ENCODE data around the gene TOM1L1.

Gene TOM1L1

DNA sequence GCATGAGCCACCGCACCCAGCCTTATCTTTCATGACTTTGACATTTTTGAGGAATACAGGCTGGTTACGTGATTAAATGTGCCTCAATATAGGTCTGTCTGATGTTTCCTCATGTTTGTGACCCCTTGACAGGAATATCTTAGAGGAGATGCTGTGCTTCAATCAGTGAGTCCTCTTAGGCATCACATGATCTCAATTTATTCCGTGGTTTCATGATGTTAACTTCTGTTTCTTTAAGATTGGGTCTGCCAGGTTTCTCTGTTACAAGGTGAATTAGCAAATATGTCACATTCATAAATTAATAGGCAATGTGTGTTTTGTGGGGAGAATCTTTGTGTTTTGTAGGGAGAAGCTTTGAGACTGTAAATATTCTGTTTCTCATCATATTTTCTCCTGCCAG is 71.2 kb downstream of the TOM1L1 start:
- DNase-seq (ENCODE audit: extremely low read depth, low read depth), result no peak
- TF ChIP-seq, protein P1, sequence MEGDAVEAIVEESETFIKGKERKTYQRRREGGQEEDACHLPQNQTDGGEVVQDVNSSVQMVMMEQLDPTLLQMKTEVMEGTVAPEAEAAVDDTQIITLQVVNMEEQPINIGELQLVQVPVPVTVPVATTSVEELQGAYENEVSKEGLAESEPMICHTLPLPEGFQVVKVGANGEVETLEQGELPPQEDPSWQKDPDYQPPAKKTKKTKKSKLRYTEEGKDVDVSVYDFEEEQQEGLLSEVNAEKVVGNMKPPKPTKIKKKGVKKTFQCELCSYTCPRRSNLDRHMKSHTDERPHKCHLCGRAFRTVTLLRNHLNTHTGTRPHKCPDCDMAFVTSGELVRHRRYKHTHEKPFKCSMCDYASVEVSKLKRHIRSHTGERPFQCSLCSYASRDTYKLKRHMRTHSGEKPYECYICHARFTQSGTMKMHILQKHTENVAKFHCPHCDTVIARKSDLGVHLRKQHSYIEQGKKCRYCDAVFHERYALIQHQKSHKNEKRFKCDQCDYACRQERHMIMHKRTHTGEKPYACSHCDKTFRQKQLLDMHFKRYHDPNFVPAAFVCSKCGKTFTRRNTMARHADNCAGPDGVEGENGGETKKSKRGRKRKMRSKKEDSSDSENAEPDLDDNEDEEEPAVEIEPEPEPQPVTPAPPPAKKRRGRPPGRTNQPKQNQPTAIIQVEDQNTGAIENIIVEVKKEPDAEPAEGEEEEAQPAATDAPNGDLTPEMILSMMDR (IDR thresholded peaks at IDR 0.05; ENCODE audit: low read depth, low read length), result no peak

DNA sequence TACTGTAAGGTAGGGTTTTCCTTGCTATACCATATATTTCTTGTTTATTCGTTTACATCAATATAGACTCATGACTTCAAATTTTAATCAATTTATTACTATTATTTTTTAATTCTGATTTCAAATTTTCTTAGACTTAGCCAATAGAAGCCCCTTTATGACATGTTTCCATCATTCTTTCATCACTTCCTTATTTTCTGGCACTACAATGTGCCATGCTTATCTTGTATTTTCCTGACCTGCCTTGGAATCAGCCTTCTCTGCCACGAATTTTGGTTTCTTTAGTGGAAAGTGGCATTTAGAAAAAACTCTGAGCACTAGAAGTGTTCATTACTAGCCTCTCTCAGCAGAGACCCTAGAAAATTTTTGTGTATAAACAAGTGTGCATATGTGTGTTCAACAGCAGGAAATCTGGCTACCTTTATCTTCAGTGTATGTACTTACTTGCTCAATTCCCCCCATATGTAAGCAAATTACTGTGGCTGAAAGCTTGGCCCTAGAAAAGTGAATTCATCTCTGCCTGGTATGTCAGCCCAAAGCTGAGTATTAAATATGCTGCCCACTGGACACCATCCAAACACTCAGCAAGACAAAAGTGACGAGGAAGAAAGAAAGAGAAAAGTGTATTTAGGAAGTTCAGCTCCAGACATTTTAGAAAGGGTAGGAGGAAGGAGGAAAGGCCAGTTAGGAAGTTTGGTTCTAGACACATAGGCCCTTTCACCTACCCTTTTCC is 71.9 kb downstream of the TOM1L1 start:
- no peak for DNase-seq (ENCODE audit: extremely low read depth, low read depth)
- TF ChIP-seq, protein P1 (IDR thresholded peaks at IDR 0.05; ENCODE audit: low read depth, low read length), result no peak

DNA sequence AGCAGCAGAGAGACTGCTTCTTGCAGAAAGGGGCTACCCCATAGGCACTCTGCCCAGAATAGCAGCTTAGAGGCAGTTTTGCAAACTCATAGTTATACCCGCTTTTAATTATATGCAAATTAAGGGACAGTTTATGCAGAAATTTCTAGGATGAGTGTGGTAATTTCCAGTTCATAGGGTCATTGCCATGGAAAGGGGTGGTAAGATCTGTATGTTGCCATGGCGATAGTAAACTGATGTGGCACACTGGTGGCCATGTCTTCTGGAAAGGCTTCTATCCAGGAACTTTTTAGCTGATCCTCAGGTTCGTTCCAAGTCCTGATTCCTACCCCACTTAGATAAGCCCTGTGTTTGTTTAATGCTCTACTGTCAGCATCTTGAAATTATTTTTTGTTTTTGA is 74.1 kb downstream of the TOM1L1 start:
- TF ChIP-seq, protein P1 (IDR thresholded peaks at IDR 0.05; ENCODE audit: low read depth, low read length), result no peak
- no peak for DNase-seq (ENCODE audit: extremely low read depth, low read depth)

GRCh38 chr17:54976316-54976715 is 75.7 kb downstream of the TOM1L1 start:
- TF ChIP-seq, protein P1 (IDR thresholded peaks at IDR 0.05; ENCODE audit: low read depth, low read length), result no peak
- no peak for DNase-seq (ENCODE audit: extremely low read depth, low read depth)

GRCh38 chr17:54977744-54978143 is 77.1 kb downstream of the TOM1L1 start:
- DNase-seq (ENCODE audit: extremely low read depth, low read depth), result no peak
- TF ChIP-seq, protein P1 (IDR thresholded peaks at IDR 0.05; ENCODE audit: low read depth, low read length), result no peak

GRCh38 chr17:54979657-54980056 is 79.0 kb downstream of the TOM1L1 start:
- no peak for DNase-seq (ENCODE audit: extremely low read depth, low read depth)
- TF ChIP-seq, protein P1 (IDR thresholded peaks at IDR 0.05; ENCODE audit: low read depth, low read length), result no peak

DNA sequence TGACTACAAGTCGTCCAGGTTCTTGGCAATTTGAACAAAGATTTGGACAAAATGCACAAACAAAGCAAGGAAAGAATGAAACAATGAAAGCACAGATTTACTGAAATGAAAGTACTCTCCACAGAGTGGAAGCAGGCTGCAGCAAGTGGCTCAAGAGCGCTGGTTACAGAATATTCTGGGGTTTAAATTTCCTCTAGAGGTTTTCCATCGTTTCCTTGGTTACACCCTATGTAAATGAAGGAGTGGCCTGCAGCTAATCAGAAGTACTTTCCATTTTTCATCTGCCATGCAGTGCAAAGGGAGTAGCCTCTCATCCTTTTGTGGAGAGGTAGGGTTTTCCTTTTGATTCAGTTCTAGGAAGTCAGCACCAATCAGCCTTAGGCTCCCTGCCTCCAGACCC is 79.7 kb downstream of the TOM1L1 start:
- TF ChIP-seq, protein P1 (IDR thresholded peaks at IDR 0.05; ENCODE audit: low read depth, low read length), result no peak
- DNase-seq (ENCODE audit: extremely low read depth, low read depth), result no peak
